ENCODE results near the gene UNC45B. TPM values are rescaled to one million over a fixed set of nuclear protein-coding genes. Genes with fewer than 3 reads are reported as not detected.
"Not testable (repeated sequence)": the region's sequence is repeated elsewhere in the genome, so short reads cannot be mapped to it uniquely, and the experiment has no call there.

The UNC45B gene
- total RNA-seq, 1 experiment from 2014 or later, result not detected

DNA sequence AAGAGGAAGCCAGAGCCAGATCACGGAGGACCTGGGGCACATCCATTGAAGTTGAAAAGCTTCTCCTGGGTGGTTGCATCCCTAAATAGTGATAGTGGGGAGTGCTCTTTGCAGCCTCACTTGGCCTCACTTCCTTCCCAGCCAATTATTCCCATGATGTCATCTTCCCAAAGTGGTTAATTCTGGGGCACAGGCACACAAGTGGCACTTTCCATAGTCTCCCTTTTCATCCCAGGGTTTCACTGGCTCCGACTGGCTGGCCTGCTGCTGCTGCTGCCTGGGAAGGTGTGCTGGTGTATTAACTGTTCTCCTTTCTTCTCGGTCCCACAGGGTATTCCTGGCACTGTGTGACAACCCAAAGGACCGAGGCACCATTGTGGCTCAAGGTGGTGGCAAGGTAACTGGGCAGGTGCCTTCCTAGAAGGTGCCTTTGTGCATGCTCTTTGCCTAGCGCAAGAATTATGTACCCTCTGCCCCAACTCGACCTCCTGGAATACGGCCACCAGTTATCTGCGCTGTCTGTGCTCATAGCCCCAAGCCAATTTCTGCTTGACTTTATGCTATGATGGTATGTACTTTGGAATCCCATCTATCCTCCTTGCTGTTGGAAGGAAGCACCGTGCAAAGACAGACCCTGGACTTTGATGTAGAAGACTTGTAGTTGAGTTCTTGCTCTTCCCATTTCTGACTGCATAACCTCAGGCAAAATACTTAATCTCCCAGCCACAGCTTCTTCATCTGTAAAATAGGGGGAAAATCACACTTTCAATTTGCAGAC is 28.2 kb downstream of the UNC45B start:
- POLR2A ChIA-PET, result no interaction called here
- intact Hi-C loops (cut with micrococcal nuclease), result no loop called here
- Mint-ChIP-seq H3K36me3 (ENCODE audit: insufficient read depth, unreplicated experiment) (no peaks in the 10 kb centered on the region), H3K27me3 (ENCODE audit: insufficient read depth, unreplicated experiment) (peaks cover 15% of the 10 kb centered on the region), H3K4me1 (ENCODE audit: insufficient read depth, unreplicated experiment) (no peaks in the 10 kb centered on the region), H3K27ac (ENCODE audit: low read depth, unreplicated experiment) (no peak overlapping the region), H3K9me3 (ENCODE audit: unreplicated experiment) (no peaks in the 10 kb centered on the region), H3K4me3 (ENCODE audit: unreplicated experiment) (no peak overlapping the region)
- TF ChIP-seq, protein P1, sequence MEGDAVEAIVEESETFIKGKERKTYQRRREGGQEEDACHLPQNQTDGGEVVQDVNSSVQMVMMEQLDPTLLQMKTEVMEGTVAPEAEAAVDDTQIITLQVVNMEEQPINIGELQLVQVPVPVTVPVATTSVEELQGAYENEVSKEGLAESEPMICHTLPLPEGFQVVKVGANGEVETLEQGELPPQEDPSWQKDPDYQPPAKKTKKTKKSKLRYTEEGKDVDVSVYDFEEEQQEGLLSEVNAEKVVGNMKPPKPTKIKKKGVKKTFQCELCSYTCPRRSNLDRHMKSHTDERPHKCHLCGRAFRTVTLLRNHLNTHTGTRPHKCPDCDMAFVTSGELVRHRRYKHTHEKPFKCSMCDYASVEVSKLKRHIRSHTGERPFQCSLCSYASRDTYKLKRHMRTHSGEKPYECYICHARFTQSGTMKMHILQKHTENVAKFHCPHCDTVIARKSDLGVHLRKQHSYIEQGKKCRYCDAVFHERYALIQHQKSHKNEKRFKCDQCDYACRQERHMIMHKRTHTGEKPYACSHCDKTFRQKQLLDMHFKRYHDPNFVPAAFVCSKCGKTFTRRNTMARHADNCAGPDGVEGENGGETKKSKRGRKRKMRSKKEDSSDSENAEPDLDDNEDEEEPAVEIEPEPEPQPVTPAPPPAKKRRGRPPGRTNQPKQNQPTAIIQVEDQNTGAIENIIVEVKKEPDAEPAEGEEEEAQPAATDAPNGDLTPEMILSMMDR (IDR thresholded peaks at IDR 0.05; ENCODE audit: unreplicated experiment), result no peak
- CTCF ChIA-PET, result interaction anchor here (0.6 kb wide), 1 partner anchor 17 kb away, joined by 3 read pairs; no protein-coding TSS in a partner anchor
- BruUV-seq (replicated peaks), result no TSS peak
- DNase-seq (ENCODE audit: unreplicated experiment), result no peak

DNA sequence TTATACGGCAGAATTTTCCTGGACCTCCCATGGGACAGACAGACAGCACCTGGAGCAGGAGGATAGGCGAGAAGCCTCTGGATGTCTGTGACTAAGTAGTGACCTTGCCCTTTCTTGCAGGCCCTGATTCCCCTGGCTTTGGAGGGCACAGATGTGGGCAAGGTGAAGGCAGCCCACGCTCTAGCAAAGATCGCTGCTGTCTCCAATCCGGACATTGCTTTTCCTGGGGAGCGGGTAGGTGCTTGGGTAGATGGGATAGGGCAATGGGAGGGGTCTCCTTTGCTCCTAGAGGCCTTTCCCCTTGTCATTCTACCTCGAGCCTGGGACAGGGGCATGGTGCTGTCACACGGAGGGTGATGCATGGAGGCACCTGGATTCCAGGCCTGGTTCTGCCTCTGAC is 29.3 kb downstream of the UNC45B start:
- BruUV-seq (replicated peaks), result no TSS peak
- H3K27me3 Mint-ChIP-seq (ENCODE audit: insufficient read depth, unreplicated experiment), result peaks cover 19% of the 10 kb centered on the region
- intact Hi-C loops (cut with micrococcal nuclease), result no loop called here
- no peak overlapping the region for H3K27ac Mint-ChIP-seq (ENCODE audit: low read depth, unreplicated experiment)
- no peak overlapping the region for H3K4me3 Mint-ChIP-seq (ENCODE audit: unreplicated experiment)
- ChIA-PET POLR2A (no interaction called here), CTCF (no interaction called here)
- DNase-seq (ENCODE audit: unreplicated experiment), result no peak
- H3K9me3 Mint-ChIP-seq (ENCODE audit: unreplicated experiment), result no peaks in the 10 kb centered on the region
- no peaks in the 10 kb centered on the region for H3K4me1 Mint-ChIP-seq (ENCODE audit: insufficient read depth, unreplicated experiment)
- H3K36me3 Mint-ChIP-seq (ENCODE audit: insufficient read depth, unreplicated experiment), result no peaks in the 10 kb centered on the region
- TF ChIP-seq, protein P1 (IDR thresholded peaks at IDR 0.05; ENCODE audit: unreplicated experiment), result no peak

DNA sequence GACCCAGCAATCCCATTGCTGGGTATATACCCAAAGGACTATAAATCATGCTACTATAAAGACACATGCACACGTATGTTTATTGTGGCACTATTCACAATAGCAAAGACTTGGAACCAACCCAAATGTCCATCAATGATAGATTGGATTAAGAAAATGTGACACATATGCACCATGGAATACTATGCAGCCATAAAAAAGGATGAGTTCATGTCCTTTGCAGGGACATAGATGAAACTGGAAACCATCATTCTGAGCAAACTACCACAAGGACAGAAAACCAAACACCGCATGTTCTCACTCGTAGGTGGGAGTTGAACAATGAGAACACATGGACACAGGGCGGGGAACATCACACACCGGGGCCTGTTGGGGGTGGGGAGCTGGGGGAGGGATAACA is 31.8 kb downstream of the UNC45B start:
- BruUV-seq (replicated peaks); CTCF ChIA-PET; intact Hi-C loops (cut with micrococcal nuclease); H3K4me3 Mint-ChIP-seq (ENCODE audit: unreplicated experiment); H3K9me3 Mint-ChIP-seq (ENCODE audit: unreplicated experiment); DNase-seq (ENCODE audit: unreplicated experiment); H3K36me3 Mint-ChIP-seq (ENCODE audit: insufficient read depth, unreplicated experiment); H3K4me1 Mint-ChIP-seq (ENCODE audit: insufficient read depth, unreplicated experiment); POLR2A ChIA-PET; H3K27ac Mint-ChIP-seq (ENCODE audit: low read depth, unreplicated experiment): not testable (repeated sequence)
- H3K27me3 Mint-ChIP-seq (ENCODE audit: insufficient read depth, unreplicated experiment), result peaks cover 33% of the 10 kb centered on the region

DNA sequence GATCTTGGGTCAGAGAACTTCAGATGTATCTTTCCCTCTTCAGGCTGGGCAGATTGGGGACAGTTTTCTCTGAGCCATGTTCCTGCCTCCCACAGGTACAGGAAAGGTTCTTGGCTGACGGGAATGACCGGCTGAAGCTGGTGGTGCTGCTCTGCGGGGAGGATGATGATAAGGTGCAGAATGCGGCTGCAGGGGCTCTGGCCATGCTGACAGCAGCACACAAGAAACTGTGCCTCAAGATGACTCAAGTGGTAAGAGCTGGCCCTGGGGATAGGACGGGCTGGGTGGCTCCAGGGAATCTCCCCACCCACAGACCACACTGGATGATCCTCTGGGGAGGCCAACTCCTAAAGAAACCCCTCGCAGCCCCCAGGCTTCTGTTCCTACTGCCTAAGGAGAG is 35.7 kb downstream of the UNC45B start:
- ChIA-PET CTCF (interaction anchor here (0.6 kb wide), 1 partner anchor 148 kb away, joined by 3 read pairs; no protein-coding TSS in a partner anchor), POLR2A (no interaction called here)
- Mint-ChIP-seq H3K9me3 (ENCODE audit: unreplicated experiment) (no peaks in the 10 kb centered on the region), H3K4me1 (ENCODE audit: insufficient read depth, unreplicated experiment) (no peaks in the 10 kb centered on the region), H3K36me3 (ENCODE audit: insufficient read depth, unreplicated experiment) (no peaks in the 10 kb centered on the region), H3K4me3 (ENCODE audit: unreplicated experiment) (no peak overlapping the region), H3K27ac (ENCODE audit: low read depth, unreplicated experiment) (no peak overlapping the region), H3K27me3 (ENCODE audit: insufficient read depth, unreplicated experiment) (peaks cover 22% of the 10 kb centered on the region)
- TF ChIP-seq, protein P1 (IDR thresholded peaks at IDR 0.05; ENCODE audit: unreplicated experiment), result no peak
- BruUV-seq (replicated peaks), result no TSS peak
- no peak for DNase-seq (ENCODE audit: unreplicated experiment)
- intact Hi-C loops (cut with micrococcal nuclease), result no loop called here
